ENCODE data around the gene CSMD2. TPM values are rescaled to one million over a fixed set of nuclear protein-coding genes. Genes with fewer than 3 reads are reported as not detected.

The CSMD2 gene
- total RNA-seq, 1 donor from 2014 or later, result 1.8 TPM

- no peak overlapping the region for H3K27ac Mint-ChIP-seq
- no peaks in the 10 kb centered on the region for H3K9me3 Mint-ChIP-seq
- H3K27me3 Mint-ChIP-seq, result peaks cover 20% of the 10 kb centered on the region
- DNase-seq (ENCODE audit: extremely low spot score, unreplicated experiment), result no peak
- H3K4me1 Mint-ChIP-seq (ENCODE audit: unreplicated experiment), result no peaks in the 10 kb centered on the region
- no peaks in the 10 kb centered on the region for H3K36me3 Mint-ChIP-seq
- H3K4me3 Mint-ChIP-seq, result no peak overlapping the region
- no peak for TF ChIP-seq CTCF (conservative IDR thresholded peaks at IDR 0.05)
Measured at GRCh38 chr1:33608825-33609400, 556.1 kb downstream of the CSMD2 start.

- TF ChIP-seq CTCF (conservative IDR thresholded peaks at IDR 0.05), result no peak
- peaks cover 15% of the 10 kb centered on the region for H3K27me3 Mint-ChIP-seq
- peak overlapping the region; percentile 51 for H3K27ac Mint-ChIP-seq
- no peaks in the 10 kb centered on the region for H3K9me3 Mint-ChIP-seq
- H3K4me3 Mint-ChIP-seq, result no peak overlapping the region
- no peaks in the 10 kb centered on the region for H3K36me3 Mint-ChIP-seq
- no peak for DNase-seq (ENCODE audit: extremely low spot score, unreplicated experiment)
- no peaks in the 10 kb centered on the region for H3K4me1 Mint-ChIP-seq (ENCODE audit: unreplicated experiment)
Measured at GRCh38 chr1:33607444-33608005, 557.5 kb downstream of the CSMD2 start.

- H3K4me1 Mint-ChIP-seq (ENCODE audit: unreplicated experiment), result no peaks in the 10 kb centered on the region
- H3K4me3 Mint-ChIP-seq, result no peak overlapping the region
- no peak for DNase-seq (ENCODE audit: extremely low spot score, unreplicated experiment)
- H3K9me3 Mint-ChIP-seq, result no peaks in the 10 kb centered on the region
- H3K36me3 Mint-ChIP-seq, result no peaks in the 10 kb centered on the region
- H3K27ac Mint-ChIP-seq, result no peak overlapping the region
- TF ChIP-seq CTCF (conservative IDR thresholded peaks at IDR 0.05), result no peak
- H3K27me3 Mint-ChIP-seq, result peaks cover 15% of the 10 kb centered on the region
Measured at GRCh38 chr1:33606272-33606671, 558.8 kb downstream of the CSMD2 start.

- TF ChIP-seq CTCF (conservative IDR thresholded peaks at IDR 0.05), result no peak
- Mint-ChIP-seq H3K27ac (no peak overlapping the region), H3K36me3 (no peaks in the 10 kb centered on the region), H3K27me3 (peaks cover 21% of the 10 kb centered on the region), H3K4me1 (ENCODE audit: unreplicated experiment) (no peaks in the 10 kb centered on the region), H3K4me3 (no peak overlapping the region), H3K9me3 (no peaks in the 10 kb centered on the region)
- no peak for DNase-seq (ENCODE audit: extremely low spot score, unreplicated experiment)
Measured at GRCh38 chr1:33602271-33602670, 562.8 kb downstream of the CSMD2 start.

GRCh38 chr1:33601751-33602150 is 563.3 kb downstream of the CSMD2 start:
- Mint-ChIP-seq H3K4me3 (no peak overlapping the region), H3K27ac (no peak overlapping the region), H3K9me3 (no peaks in the 10 kb centered on the region), H3K27me3 (peaks cover 25% of the 10 kb centered on the region), H3K36me3 (no peaks in the 10 kb centered on the region), H3K4me1 (ENCODE audit: unreplicated experiment) (no peaks in the 10 kb centered on the region)
- no peak for TF ChIP-seq CTCF (conservative IDR thresholded peaks at IDR 0.05)
- DNase-seq (ENCODE audit: extremely low spot score, unreplicated experiment), result no peak

All from type B pancreatic cell (in vitro differentiated cells).